Neural crest cell (in vitro differentiated cells): ENCODE measurements around the gene LAPTM5. TPM values are rescaled to one million over a fixed set of nuclear protein-coding genes. Genes with fewer than 3 reads are reported as not detected.

Experiments used
- DNase-seq: peaks from one replicate; pipeline ENCODE4 v3.0.0; 2021; ENCODE audit warnings: low read depth, mixed read lengths, low spot score
- H3K27ac Mint-ChIP-seq: one replicate; pipeline ENCODE4 v1.8.0; 2021; ENCODE audit warnings: mild to moderate bottlenecking, mixed read lengths; ENCODE audit not compliant: unreplicated experiment
- H3K27me3 Mint-ChIP-seq: 2 replicates; pipeline ENCODE4 v1.8.0; 2021; ENCODE audit warnings: low read depth, mild to moderate bottlenecking, mixed read lengths
- H3K36me3 Mint-ChIP-seq: 2 replicates; pipeline ENCODE4 v1.8.0; 2021; ENCODE audit warnings: low read depth, mild to moderate bottlenecking, mixed read lengths
- H3K4me1 Mint-ChIP-seq: 2 replicates; pipeline ENCODE4 v1.8.0; 2021; ENCODE audit warnings: mixed read lengths
- H3K4me3 Mint-ChIP-seq: one replicate; pipeline ENCODE4 v1.8.0; 2021; ENCODE audit warnings: mild to moderate bottlenecking, mixed read lengths
- H3K9me3 Mint-ChIP-seq: 2 replicates; pipeline ENCODE4 v1.8.0; 2021; ENCODE audit warnings: mixed read lengths
- total RNA-seq: library from RNA; stranded (reverse); gene quantifications from 2 replicates; pipeline ENCODE4 v1.2.1, GENCODE V29; 2021
- TF ChIP-seq, protein P1 (sequence below): fragments of 200-600 bp; sonication (generic); conservative IDR thresholded peaks from 2 replicates; pipeline ENCODE4 v1.5.0; 2021; ENCODE audit warnings: antibody characterized with exemption, mild to moderate bottlenecking

Gene LAPTM5
- total RNA-seq, 1 donor from 2014 or later, result 1.5 TPM

GRCh38 chr1:30755334-30755733 is 2.2 kb downstream of the LAPTM5 start:
- Mint-ChIP-seq H3K4me1 (peaks cover 41% of the 10 kb centered on the region), H3K27me3 (no peaks in the 10 kb centered on the region), H3K4me3 (no peak overlapping the region), H3K36me3 (no peaks in the 10 kb centered on the region), H3K9me3 (no peaks in the 10 kb centered on the region), H3K27ac (no peak overlapping the region)
- no peak for DNase-seq
- TF ChIP-seq, protein P1, sequence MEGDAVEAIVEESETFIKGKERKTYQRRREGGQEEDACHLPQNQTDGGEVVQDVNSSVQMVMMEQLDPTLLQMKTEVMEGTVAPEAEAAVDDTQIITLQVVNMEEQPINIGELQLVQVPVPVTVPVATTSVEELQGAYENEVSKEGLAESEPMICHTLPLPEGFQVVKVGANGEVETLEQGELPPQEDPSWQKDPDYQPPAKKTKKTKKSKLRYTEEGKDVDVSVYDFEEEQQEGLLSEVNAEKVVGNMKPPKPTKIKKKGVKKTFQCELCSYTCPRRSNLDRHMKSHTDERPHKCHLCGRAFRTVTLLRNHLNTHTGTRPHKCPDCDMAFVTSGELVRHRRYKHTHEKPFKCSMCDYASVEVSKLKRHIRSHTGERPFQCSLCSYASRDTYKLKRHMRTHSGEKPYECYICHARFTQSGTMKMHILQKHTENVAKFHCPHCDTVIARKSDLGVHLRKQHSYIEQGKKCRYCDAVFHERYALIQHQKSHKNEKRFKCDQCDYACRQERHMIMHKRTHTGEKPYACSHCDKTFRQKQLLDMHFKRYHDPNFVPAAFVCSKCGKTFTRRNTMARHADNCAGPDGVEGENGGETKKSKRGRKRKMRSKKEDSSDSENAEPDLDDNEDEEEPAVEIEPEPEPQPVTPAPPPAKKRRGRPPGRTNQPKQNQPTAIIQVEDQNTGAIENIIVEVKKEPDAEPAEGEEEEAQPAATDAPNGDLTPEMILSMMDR, result no peak

- Mint-ChIP-seq H3K27ac (no peak overlapping the region), H3K9me3 (no peaks in the 10 kb centered on the region), H3K27me3 (no peaks in the 10 kb centered on the region), H3K4me1 (peaks cover 39% of the 10 kb centered on the region), H3K36me3 (no peaks in the 10 kb centered on the region), H3K4me3 (no peak overlapping the region)
- no peak for DNase-seq
- TF ChIP-seq, protein P1, result no peak
Measured at GRCh38 chr1:30754684-30755171, 2.8 kb downstream of the LAPTM5 start.

GRCh38 chr1:30753660-30754123 is 3.9 kb downstream of the LAPTM5 start:
- Mint-ChIP-seq H3K36me3 (no peaks in the 10 kb centered on the region), H3K27me3 (no peaks in the 10 kb centered on the region), H3K27ac (no peak overlapping the region), H3K4me3 (no peak overlapping the region), H3K4me1 (peaks cover 39% of the 10 kb centered on the region), H3K9me3 (no peaks in the 10 kb centered on the region)
- no peak for DNase-seq
- TF ChIP-seq, protein P1, result no peak

DNA sequence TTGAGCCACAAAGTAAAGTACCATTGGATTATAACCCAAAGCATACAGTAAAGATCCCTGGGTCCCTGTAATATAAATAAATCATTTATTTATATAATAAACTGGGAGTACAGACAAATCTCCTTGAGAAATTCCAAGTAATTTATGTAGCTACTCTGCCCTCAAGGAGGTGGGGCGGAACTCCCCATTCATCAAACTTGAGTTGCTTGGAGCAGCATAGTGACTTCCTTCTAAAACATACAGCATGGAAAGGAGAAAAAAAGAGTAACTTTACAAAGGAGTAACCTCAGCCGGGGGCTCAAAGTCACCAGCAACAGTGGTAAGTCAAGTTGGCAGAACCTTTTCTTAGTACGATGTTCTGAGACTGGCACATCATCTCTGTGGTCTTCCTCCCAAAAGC is 4.5 kb downstream of the LAPTM5 start:
- no peaks in the 10 kb centered on the region for H3K27me3 Mint-ChIP-seq
- TF ChIP-seq, protein P1, result no peak
- no peak overlapping the region for H3K4me3 Mint-ChIP-seq
- no peak overlapping the region for H3K27ac Mint-ChIP-seq
- DNase-seq, result no peak
- peaks cover 39% of the 10 kb centered on the region for H3K4me1 Mint-ChIP-seq
- H3K36me3 Mint-ChIP-seq, result no peaks in the 10 kb centered on the region
- no peaks in the 10 kb centered on the region for H3K9me3 Mint-ChIP-seq

DNA sequence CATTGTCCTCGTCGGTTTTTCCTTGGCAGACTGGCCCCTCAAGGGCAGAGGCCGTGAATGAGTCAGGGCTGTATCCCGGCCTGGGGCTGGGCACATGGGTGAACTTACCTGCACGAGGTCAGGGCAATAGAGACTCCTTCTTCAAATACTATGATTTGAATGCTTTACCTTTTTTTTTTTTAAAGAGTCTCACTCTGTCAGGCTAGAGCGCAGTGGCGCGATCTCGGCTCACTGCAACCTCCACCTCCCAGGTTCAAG is 5.0 kb downstream of the LAPTM5 start:
- H3K4me3 Mint-ChIP-seq, result no peak overlapping the region
- no peaks in the 10 kb centered on the region for H3K27me3 Mint-ChIP-seq
- H3K36me3 Mint-ChIP-seq, result no peaks in the 10 kb centered on the region
- peaks cover 42% of the 10 kb centered on the region for H3K4me1 Mint-ChIP-seq
- DNase-seq, result no peak
- no peak overlapping the region for H3K27ac Mint-ChIP-seq
- TF ChIP-seq, protein P1, result no peak
- H3K9me3 Mint-ChIP-seq, result no peaks in the 10 kb centered on the region
